Lung (tissue), 12 donors: ENCODE data around the gene UBE2O. TPM values are rescaled to one million over a fixed set of nuclear protein-coding genes. Genes with fewer than 3 reads are reported as not detected.

Experiments used
- ATAC-seq: fragments of 200-7000 bp; cut with Tn5 transposase; one replicate; pipeline ENCODE4 v1.9.1; 2020; ENCODE audit warnings: moderate number of reproducible peaks; ENCODE audit not compliant: insufficient read depth, low FRiP score
- DNase-seq, 3 donors: peaks; one replicate each; pipeline ENCODE4 v3.0.0-alpha.2; 2013 to 2017
- H3K27ac ChIP-seq, 2 donors: one replicate each; pipeline ENCODE4 v1.5.1; 2013; ENCODE audit warnings: mild to moderate bottlenecking in 2 of 2, moderate library complexity in 2 of 2, control low read depth in 1 of 2, inconsistent platforms in 1 of 2, low read depth in 1 of 2, low read length in 1 of 2
- H3K27me3 ChIP-seq, 3 donors: one replicate each; pipeline ENCODE4 v1.5.1; 2013; ENCODE audit warnings: low read length in 2 of 3; ENCODE audit not compliant: control insufficient read depth in 3 of 3, insufficient read depth in 3 of 3
- H3K36me3 ChIP-seq, 4 donors: one replicate each; pipeline ENCODE4 v1.5.1; 2013; ENCODE audit warnings: low read length in 4 of 4, mild to moderate bottlenecking in 1 of 4, moderate library complexity in 1 of 4; ENCODE audit not compliant: control insufficient read depth in 4 of 4, insufficient read depth in 4 of 4
- H3K4me1 ChIP-seq, 5 donors: one replicate each; pipeline ENCODE4 v1.5.1; 2013; ENCODE audit warnings: low read length in 5 of 5, mild to moderate bottlenecking in 2 of 5, moderate library complexity in 1 of 5; ENCODE audit not compliant: control insufficient read depth in 5 of 5, insufficient read depth in 5 of 5
- H3K4me3 ChIP-seq: one replicate; pipeline ENCODE4 v1.5.1; 2013; ENCODE audit warnings: mild to moderate bottlenecking, control low read depth, moderate library complexity
- H3K9ac ChIP-seq, 2 donors: one replicate each; pipeline ENCODE4 v1.5.1; 2013; ENCODE audit warnings: low read length in 2 of 2, control low read depth in 1 of 2; ENCODE audit not compliant: insufficient read depth in 1 of 2
- H3K9me3 ChIP-seq, 4 donors: one replicate each; pipeline ENCODE4 v1.5.1; 2013; ENCODE audit warnings: low read length in 3 of 4, mild to moderate bottlenecking in 1 of 4, moderate library complexity in 1 of 4; ENCODE audit not compliant: control insufficient read depth in 4 of 4, insufficient read depth in 3 of 4
- WGBS, 2 donors: extraction: QIAGEN DNeasy Blood & Tissue Kit; methylation state at CpG; one replicate each; pipeline ENCODE4 v1.1.7; 2013; 5-methylcytosine and 5-hydroxymethylcytosine counted together
- polyA plus RNA-seq, 2 donors: library from polyadenylated mRNA; stranded (reverse); fragments of 200-250 nt; gene quantifications; one replicate each; pipeline ENCODE4 v1.2.1, GENCODE V29; 2013
- total RNA-seq, 2 donors: library from RNA; depleted of rRNA in 1 of 2; stranded (reverse); fragments of >200 nt in 1 of 2; gene quantifications; one replicate each; pipeline ENCODE4 v1.2.1, GENCODE V29; 2014 to 2021
- TF ChIP-seq, protein P1 (sequence below): IDR thresholded peaks from 2 replicates; pipeline ENCODE4 v1.5.1; 2012; ENCODE audit warnings: mild to moderate bottlenecking; ENCODE audit errors: control extremely low read depth, extremely low read depth
- donor health status: control.
- donor health status: control.
- donor health status: Bipolar disorder and iron deficiency.
- donor health status: healthy.
- donor health status: DM: yes; HTN: yes; CAD: no.

The UBE2O gene
- total and polyA plus RNA-seq, 4 donors: 10.8 to 24.6 (median 17.7) TPM

DNA sequence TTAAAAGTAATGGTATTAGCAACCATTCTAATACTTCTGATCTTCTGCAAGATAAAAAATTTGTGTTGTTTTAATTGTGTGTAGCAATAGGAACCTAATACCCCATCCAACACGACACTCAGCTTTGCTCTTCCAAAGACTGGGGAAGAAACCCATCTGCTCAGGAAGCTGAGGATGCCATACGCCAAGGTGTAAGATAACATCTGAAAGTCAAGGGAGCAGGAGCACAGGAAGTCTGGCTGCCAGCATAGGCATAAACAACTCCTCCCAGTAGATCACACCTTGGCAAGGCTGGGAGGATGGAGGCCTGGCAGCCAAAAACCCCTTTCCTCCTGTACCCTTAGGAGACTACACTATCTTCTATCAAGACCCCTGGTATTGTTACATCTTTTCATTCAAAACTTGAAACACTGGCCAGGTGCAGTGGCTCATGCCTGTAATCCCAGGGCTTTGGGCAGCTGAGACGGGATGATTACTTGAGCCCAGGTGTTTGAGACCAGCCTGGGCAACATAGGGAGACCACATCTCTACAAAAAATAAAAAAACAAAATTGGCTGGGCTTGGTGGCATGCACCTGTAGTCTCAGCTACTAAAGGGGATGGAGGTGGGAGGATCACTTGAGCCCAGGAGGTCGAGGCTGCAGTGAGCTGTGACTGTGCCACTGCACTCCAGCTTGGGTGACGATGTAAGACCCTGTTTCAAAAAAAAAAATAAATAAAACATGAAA lies 74.2 kb downstream of the UBE2O start:
- 76 to 82% methylated on average over 5 of the region's 5 CpGs for WGBS, 2 donors
- no peak overlapping the region for H3K4me3 ChIP-seq
- H3K27ac ChIP-seq: no peak overlapping the region
- H3K36me3 ChIP-seq: no peaks in the 10 kb centered on the region
- TF ChIP-seq, protein P1, sequence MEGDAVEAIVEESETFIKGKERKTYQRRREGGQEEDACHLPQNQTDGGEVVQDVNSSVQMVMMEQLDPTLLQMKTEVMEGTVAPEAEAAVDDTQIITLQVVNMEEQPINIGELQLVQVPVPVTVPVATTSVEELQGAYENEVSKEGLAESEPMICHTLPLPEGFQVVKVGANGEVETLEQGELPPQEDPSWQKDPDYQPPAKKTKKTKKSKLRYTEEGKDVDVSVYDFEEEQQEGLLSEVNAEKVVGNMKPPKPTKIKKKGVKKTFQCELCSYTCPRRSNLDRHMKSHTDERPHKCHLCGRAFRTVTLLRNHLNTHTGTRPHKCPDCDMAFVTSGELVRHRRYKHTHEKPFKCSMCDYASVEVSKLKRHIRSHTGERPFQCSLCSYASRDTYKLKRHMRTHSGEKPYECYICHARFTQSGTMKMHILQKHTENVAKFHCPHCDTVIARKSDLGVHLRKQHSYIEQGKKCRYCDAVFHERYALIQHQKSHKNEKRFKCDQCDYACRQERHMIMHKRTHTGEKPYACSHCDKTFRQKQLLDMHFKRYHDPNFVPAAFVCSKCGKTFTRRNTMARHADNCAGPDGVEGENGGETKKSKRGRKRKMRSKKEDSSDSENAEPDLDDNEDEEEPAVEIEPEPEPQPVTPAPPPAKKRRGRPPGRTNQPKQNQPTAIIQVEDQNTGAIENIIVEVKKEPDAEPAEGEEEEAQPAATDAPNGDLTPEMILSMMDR: no peak
- H3K27me3 ChIP-seq: no peaks in the 10 kb centered on the region
- H3K4me1 ChIP-seq: peaks cover 0 to 21% (median 0%) of the 10 kb centered on the region in 5 donors
- no peak overlapping the region for H3K9ac ChIP-seq
- DNase-seq: no peak
- no peak for ATAC-seq
- no peaks in the 10 kb centered on the region for H3K9me3 ChIP-seq

DNA sequence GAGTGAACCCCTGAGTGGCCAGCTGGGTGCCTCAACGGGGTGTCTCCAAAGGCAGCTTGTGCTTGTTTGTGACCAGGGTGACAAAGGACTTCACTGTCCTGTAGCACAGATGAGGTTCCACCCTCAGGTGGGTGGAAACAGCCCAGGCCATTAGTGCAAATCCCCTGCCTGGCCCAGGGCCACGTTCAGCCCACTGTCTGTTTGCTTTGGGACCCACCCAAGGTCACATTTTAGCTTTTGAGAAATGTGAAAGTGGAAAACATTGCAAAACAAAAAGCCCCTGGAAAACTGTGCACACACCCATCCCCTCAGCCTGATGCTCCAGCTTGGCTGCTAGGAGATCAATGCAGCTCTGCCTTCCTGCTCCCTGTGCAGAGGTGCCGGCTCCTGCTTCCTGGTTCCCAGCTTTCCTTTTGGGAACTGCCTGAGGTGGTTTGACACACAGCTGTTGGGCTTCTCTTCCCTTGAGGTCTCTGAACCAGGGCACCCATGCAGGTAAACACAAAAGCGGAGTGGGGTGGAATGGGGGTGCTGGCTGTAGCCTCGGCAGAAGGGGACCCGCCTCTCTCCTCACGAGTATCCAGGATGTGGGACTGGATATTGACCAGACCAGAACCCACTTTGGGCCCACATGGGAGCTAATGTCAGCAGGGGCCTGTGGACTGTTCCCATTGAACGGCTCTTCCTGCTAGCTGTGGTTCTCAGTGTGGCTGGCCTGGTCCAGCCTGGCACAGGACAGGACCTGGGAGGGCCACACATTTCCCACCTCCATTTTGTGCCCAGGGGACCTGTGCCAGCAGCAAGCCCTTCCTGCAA lies 76.4 kb downstream of the UBE2O start:
- Histone ChIP-seq H3K4me3 (no peak overlapping the region), H3K27me3 (no peaks in the 10 kb centered on the region), H3K9ac (no peak overlapping the region), H3K9me3 (no peaks in the 10 kb centered on the region), H3K27ac (peak overlapping the region in 1 of 2 donors; percentile 18), H3K4me1 (peaks cover 0 to 12% (median 0%) of the 10 kb centered on the region in 5 donors), H3K36me3 (no peaks in the 10 kb centered on the region)
- TF ChIP-seq, protein P1: no peak
- 68 to 77% methylated on average over 8 of the region's 8 CpGs for WGBS, 2 donors
- DNase-seq (peak in 1 of 3 donors; percentile 28), ATAC-seq (no peak)

DNA sequence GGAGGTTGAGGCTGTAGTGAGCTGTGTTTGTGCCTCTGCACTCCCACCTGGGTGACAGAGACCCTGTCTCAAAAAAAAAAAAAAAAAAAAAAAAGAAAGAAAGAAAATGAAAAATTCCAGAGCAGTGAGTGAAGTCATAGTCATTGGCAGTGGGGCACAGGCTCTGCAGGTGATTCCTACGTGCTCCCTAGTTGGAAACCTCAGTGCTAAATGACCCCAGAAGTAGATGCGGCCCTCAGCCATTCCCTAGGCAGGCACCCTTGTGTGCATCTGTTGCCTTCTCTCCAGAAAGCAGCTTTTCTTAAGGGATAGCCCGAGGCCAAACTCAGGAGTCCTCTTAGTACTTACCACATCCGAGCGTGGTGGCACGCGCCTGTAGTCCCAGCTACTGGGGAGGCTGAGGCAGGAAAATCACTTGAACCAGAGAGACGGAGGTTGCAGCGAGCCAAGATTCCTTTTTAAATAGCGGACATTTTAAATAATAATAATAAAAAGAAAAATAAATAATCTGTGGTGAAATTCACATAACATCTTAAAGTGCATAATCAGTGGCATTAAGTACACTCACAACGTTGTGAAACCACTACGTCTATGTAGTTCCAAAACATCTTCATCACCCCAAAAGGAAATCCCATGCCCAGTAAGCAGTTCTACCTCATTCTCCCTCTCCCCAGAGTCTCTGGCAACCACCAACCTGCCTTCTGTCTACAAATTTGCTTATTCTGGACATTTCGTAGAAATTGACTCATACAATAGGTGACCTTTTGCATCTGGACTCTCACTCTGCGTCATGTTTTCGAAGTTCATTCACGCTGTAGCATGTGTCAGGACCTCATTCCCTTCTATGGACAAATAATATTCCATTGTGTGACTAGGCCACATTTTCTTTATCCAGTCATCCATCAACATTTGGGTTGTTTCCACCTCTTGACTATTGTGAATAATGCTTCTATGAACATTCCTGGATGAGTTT lies 81.0 kb downstream of the UBE2O start:
- no peak for ATAC-seq
- peaks cover 0 to 48% (median 9%) of the 10 kb centered on the region in 5 donors for H3K4me1 ChIP-seq
- TF ChIP-seq, protein P1: no peak
- H3K27me3 ChIP-seq: no peaks in the 10 kb centered on the region
- H3K4me3 ChIP-seq: no peak overlapping the region
- H3K36me3 ChIP-seq: no peaks in the 10 kb centered on the region
- 90 to 91% methylated on average over 16 of the region's 16 CpGs for WGBS, 2 donors
- H3K27ac ChIP-seq: no peak overlapping the region
- DNase-seq: peak in 1 of 3 donors; percentile 24
- no peak overlapping the region for H3K9ac ChIP-seq
- H3K9me3 ChIP-seq: no peaks in the 10 kb centered on the region
